T-helper 2 cell (primary cell): ENCODE data around the gene RAP1GAP2.
A peak's percentile ranks its signal among the peaks of the same experiment; 100 is the strongest.
"Not testable (repeated sequence)": the region's sequence is repeated elsewhere in the genome, so short reads cannot be mapped to it uniquely, and the experiment has no call there.

Experiments used
- DNase-seq, 5 experiments: peaks; one replicate each; pipeline versions ENCODE4 v3.0.0 to v3.0.0-alpha.2; 2012 to 2022

Gene RAP1GAP2

DNA sequence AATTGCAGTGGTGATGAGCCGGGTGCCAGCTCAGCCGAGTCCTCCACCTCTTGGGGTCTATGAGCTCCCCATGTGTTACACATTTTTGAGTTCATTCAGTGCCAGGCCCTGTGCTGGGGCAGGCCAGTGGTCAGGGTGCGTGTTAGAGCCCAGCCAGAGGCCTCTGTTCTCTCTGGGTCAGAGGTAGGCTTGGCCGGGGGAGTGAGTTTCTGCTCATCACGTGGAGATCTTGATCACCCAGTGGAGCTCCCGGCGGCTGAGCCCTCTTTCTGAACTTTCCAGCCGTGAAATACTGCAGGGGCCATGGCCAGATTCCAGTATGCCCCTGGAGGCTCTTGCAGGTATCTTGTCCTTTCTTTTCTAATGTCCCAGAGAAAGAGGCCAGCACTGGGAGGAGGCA, 93.0 kb downstream of the RAP1GAP2 start:
- no peak for DNase-seq

DNA sequence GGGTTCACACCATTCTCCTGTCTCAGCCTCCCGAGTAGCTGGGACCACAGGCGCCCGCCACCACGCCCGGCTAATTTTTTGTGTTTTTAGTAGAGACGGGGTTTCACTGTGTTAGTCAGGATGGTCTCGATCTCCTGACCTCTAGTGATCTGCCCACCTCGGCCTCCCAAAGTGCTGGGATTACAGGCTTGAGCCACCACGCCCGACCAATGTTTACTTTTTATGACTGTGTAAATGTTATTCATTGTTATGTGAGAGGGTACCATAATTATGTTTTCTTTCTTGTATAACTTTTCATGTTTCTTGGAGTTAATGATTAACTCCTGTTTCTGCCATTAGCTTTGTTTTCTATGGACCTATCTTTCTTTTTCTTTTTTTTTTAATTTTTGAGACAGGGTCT, 94.5 kb downstream of the RAP1GAP2 start:
- DNase-seq: not testable (repeated sequence)

GRCh38 chr17:2892305-2892971, 96.2 kb downstream of the RAP1GAP2 start:
- DNase-seq: no peak

GRCh38 chr17:2893422-2893914, 97.2 kb downstream of the RAP1GAP2 start:
- no peak for DNase-seq

DNA sequence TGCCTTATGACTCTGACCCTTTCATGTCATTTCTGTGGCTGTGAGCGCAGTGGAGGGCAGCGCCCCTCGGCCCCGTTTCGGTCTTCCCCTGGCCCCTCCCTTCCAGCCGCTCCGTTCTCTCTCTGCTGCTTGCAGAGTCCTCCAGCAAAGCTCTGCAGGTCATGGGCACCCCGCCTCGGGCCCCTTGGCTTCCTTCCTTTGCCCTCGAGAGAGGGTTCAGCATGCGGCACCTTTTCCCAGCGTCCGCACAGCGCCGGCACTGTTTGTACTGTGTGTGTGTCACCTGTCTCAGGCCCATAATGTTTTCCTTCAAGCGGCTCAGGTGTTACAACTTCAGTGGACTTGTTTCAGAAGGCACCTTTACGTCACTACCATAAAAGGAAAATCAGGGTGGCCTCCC, 98.5 kb downstream of the RAP1GAP2 start:
- DNase-seq: no peak

GRCh38 chr17:2897605-2898004, 101.4 kb downstream of the RAP1GAP2 start:
- DNase-seq: no peak

DNA sequence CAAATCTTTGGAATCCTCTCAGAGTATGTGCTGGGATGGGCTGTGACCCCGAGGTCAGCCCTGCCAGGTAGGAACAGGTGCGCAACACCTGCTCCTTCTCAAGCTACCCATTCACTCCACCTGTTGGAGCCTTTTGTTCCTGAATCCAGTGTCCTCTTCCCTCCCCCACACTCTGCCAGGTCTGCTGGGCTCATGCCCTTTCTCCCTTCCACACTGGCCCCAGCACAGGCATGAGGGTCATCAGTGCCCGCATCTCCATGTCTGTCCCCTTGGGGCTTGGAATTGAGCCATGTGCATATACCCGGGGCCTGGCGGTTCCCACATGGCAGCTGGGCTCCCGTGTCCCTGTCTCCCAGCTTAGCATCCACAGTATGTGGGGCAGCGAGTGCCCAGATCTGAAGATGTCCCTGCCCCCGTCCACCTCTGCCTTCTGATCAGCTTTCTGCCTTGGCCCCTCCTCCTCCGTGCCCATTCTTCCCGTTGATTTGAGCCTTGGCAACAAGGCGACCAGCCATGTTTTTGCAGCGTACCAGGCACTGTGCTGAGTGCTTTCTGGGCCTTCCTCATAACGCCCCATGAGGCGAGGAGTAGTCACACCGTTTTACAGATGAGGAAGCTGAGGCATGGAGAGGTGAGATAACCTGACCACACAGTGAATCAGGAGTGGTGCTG, 102.2 kb downstream of the RAP1GAP2 start:
- DNase-seq: no peak

GRCh38 chr17:2899906-2900305, 103.7 kb downstream of the RAP1GAP2 start:
- no peak for DNase-seq

GRCh38 chr17:2900842-2901241, 104.6 kb downstream of the RAP1GAP2 start:
- no peak for DNase-seq

GRCh38 chr17:2901582-2901981, 105.3 kb downstream of the RAP1GAP2 start:
- DNase-seq: no peak

DNA sequence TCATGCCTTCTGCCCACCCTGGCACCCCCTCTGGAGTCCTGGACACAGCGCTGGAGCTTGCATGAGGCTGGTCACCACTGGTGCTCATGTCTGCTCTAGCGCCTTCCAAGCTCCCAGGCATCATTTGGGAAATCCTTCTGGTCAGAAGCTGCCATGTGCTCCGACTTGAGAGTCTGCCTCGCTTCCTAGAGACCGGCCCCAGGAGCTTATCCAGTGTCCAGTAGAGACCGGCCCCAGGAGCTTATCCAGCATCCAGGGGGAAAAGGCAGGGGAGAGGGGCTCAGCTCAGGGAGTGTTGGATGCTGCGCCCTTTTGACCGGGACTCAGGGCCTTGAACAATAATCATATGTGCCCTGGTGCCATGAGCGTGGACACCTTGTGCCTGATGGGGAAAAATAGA, 106.3 kb downstream of the RAP1GAP2 start:
- DNase-seq: no peak

DNA sequence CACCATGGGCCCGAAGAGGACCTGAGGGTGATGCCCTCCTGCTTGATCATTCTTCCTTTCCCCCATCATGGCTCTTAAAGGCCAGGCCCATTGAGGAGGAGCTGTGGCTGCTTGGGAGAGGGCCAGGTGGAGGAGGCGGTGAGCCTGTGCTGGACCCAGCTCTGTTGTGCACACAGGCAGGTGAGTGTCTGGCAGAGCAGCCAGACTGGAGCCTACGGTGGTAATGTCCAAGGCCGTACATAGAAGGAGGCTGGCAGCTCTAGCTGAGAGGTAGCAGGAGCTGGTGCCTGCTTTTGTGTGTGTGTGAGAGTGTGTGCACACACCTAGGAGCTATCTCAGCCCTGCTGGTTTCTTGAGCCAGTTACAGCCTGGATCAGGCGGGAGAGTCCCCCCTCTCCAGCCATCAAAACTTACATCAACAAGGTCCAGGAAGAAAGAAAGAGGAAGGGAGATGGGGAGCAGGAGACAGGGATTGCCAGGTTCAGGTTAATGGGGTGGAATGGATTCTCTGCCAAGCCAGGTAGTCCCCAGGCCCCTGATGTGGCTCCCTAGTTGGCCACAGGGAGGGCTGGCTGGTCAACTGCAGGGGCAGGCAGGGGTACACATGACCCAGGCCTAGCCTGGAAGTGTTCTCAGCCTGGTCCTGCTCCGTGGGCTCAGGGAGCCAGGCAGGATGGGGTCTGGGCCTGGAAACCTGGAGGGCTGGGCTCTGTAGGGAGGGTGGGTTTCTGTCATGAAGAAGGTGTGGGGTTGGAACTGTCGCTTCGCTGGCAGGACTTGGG, 107.1 kb downstream of the RAP1GAP2 start:
- no peak for DNase-seq

GRCh38 chr17:2904135-2904534, 107.9 kb downstream of the RAP1GAP2 start:
- DNase-seq: no peak

DNA sequence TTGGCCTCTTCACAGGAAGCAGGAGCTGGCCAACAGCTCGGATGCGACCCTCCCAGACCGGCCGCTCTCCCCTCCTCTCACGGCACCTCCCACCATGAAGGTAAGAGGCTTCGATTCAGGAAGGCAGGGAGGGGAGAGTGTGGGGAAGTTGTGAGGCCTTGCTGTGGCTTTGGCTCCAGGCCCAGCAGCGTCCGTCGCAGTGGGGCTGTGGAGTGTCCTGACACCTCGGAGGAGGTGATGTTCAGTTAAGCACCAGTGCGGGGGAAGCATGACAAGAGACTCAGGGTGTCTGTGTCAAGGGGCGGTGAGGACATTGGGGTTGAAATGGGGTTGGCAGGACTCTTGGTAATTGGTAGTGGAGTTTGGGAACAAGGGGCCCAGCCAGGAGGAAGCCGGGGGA, 109.0 kb downstream of the RAP1GAP2 start:
- DNase-seq: no peak

DNA sequence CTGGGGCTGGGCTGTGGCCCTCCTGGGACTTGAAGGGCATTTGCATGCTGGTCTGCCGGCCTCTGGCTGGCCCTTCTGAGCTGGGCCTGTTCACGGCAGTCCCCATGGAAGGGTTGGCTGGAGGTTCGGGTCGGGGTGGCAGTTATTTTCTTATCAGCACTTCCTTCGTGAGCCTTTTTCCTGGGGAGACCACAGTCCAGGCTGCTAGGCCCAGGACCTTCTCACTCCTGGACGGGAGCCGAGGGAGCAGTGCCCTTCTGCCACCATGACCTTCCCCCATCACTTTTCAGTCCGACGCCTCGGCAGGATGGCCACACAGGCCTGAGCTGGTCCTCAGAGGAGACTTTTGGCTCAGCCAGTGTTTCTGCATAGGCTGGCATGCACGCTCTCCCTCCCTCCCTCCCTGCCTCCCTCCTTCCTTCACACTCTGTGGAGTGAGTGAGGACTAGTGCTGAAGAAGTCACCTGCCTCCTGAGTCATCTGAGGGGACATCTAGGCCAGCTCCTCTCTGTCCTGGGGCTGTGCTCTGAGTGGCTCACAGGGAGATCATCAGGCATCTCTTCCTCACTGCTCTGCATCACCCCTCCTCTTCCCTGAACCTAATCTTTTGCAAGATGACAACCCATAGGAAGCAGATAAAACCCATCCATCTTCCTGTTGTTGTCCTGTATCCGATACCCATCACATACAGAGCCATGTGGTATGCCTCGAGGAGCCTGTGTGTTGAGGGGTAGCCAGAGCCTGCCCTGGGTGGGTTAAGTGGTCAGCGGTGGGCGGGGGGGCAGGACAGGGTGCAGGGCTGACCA, 109.7 kb downstream of the RAP1GAP2 start:
- DNase-seq: no peak

DNA sequence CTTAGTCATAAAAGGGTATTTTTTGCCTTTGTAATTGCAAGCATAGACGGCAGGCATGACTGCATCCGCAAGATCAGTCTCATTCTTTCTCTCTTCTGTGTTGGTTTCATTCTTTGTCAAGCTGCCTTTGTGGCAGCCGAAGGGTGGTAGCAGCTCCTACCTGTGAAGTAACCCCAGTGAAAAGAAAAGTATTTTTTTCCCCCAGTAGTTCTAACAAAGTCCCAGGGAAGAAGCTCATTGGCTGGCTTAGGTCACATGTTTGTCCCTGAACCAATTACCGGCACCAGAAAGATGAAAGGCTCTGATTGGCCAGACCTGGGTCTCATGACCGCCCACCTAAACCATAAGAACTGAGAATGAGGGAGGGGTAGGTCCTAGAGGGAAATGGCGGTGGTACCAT, 110.7 kb downstream of the RAP1GAP2 start:
- peak in 2 of 5 experiments; percentile 16 to 32 for DNase-seq

DNA sequence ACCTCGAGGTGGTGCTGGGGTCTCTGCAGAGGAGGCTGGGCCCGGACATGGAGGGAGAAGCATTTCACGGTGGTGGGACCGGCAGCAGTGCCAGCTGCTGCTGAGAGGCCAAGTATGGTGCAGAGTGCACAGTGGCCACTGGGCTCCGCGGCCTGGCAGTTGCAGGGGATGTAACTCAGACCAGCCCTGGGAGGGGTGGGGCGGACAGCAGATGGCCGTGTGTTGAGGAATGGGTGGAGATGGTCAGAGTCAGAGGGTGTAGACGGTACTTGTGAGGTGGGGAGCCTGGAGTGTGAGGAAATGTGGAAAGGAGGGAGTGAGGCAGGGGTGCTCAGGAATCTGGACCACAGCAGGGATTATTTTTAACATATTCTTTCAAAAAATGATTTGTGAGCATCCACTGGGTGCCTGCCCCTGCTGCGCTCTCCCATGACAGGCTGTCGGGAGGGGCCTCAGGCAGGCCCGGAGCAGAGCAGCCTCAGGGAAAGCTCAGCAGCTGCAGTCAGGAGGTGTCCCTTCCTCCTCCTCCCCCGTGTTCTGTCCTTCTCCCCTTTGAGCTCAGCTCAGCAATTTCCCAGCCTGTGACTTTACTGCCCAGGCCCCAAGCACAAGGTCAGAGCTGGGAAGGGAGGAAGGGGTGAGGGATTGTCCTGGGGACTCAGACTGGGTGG, 113.1 kb downstream of the RAP1GAP2 start:
- no peak for DNase-seq

- DNase-seq: no peak
Measured at GRCh38 chr17:2909846-2910234, 113.6 kb downstream of the RAP1GAP2 start.

DNA sequence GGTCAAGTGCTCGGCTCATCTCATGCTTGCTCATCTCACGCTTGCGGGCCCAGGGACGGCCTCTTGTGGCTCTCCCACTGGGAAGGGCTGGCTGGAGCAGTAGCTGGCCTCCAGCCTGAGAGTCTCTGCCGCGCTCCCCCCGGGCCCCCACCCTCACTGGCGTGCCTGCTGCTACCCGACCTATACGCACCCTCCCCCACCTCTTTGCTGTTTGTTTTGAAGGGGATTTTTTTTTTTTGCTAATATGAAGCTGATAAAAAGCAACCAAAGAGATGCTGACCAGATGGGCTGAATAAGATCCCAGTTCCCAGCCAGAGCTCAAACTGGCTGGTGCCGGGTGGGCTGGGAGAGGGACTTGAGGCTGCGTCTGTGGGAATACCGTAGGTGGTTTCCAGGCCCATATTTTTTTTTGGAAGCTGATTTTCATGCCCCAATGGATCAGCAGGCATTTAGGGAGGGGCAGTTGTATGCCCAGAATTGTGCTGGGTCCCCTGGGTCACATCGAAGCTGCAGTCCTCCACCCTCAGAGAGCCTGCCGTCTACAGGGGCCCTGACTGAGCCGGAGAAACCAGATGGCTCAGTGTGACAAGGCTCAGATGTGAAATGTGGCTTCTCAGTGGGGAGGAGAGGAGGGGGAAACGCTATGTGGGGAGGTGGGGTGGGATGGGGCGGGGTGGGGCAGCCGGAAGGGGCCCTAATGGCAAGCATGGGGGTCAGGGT, 115.0 kb downstream of the RAP1GAP2 start:
- DNase-seq: no peak

GRCh38 chr17:2911755-2912111, 115.5 kb downstream of the RAP1GAP2 start:
- DNase-seq: no peak

- no peak for DNase-seq
Measured at GRCh38 chr17:2912754-2913153, 116.5 kb downstream of the RAP1GAP2 start.

GRCh38 chr17:2916461-2916860, 120.2 kb downstream of the RAP1GAP2 start:
- no peak for DNase-seq
